Measurements from ENCODE around the gene ULK4.
"Not testable (repeated sequence)": the region's sequence is repeated elsewhere in the genome, so short reads cannot be mapped to it uniquely, and the experiment has no call there.

ULK4 gene

DNA sequence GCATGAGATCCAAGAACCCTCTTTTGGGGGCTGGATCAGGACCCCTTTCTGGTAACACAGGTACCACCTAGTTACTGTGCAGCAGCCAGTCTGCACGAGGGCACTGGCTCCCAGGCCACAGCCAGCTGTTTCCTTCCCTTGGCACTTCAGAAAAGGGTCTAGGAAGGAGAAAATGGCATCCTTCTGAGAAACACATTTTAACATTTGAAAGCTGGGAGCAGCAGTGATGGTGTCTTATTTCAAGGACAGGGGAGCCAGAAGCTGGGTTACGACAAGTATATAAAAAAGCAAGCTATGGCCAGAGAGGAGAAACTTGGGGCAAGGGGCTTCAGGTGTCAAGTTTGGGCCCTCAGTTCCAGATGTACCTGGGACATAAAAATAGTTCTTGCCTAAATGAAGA, 479.8 kb downstream of the ULK4 start:
- no peak for DNase-seq

DNA sequence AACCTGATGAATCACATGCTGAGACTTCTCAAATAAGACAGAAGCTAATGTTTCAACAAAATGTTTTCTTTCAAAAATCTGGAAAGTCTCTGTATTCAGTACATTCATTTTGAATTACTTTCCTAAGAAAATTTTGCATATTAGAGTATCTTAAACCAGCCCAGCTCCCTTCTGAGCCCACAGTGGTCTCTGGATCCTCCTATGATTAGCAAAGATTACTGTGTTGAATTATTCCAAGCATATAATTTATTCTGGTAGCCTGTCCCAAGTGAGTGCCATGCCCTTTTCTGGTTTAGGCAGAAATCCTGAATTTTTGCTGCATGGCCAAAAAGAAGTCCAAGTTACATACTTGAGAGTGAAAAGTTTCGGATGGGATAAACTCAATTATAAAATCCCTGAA, 483.6 kb downstream of the ULK4 start:
- DNase-seq = no peak

DNA sequence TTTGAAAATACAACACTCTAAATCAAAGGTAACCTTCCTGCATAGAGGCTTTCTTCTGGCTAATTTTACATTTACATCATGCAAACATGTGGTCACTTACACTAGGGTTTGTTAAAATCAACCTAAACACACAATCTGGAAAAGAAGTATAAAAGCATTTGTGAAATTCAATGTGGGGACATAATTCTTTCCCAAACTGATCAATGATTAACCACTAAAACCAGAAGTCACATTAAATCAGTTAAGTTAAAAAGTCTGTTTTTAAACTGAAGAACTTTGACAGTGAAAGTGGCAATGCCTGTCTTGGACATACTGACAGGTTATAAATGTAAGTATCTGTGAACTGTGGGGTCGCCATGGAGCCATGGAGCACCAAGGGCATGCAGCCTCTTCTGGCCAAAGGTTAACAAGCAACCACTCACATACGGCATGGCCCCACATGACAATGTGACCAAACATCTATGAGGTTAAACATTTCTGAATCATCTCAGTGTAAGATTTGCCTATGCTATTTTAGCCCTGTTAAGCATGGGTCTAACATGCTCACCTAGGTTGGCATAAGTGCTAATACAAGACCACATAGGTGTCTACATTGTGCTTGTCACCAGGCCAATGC, 484.4 kb downstream of the ULK4 start:
- no peak for DNase-seq

DNA sequence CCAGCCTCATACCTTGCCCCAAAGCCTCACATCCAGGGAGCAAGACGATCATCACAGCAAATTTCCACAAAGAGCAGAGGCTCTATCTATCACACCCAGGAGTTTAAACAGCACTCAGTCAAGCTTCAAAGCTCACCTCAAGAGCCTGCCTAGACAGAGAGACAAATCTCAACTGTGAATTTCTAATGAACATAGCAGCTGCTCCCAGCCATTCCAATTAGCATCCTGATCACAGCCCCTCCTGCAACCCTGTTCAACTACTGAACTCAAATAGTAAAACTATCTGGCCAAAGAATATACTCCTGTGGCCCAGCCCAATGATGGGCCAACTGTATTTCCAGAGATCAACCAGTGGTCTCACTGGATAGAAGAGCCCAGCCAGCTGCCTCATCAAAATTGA, 492.8 kb downstream of the ULK4 start:
- DNase-seq = no peak

DNA sequence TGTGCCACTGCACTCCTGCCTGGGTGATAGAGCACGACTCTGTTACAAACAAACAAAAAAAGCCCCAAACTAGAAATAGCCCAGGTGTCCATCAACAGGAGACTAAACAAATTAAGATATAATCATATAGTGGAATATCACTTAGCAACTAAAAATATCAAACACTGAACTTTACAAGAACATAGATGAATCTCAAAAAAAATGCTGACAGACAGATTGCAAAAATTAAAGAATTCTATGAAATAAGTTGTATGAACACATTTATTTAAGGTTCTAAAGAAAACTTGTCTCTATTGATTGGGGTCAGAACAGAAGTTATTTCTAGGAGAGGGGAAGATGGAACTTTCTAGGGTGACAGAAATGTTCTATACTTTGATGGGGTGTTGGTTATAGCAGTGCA, 494.4 kb downstream of the ULK4 start:
- DNase-seq = no peak

DNA sequence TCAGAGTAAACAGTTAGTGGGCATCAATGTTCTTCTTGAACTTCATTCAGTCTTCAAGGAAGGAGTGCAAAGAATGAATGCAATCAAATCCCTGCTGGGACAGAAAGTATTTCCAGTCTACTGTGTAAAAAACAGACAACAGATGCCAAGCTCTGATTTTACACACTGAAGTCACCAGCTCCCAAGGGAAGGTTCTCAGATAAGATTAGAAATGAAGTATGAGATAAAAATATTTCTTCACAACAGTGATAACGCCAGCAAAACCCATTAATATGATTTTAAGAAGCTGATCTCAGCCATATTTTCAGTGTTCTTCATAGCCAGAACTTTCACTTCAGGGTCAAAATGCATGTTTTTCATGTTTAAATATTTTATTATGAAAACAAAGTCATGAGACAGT, 497.0 kb downstream of the ULK4 start:
- DNase-seq = no peak

DNA sequence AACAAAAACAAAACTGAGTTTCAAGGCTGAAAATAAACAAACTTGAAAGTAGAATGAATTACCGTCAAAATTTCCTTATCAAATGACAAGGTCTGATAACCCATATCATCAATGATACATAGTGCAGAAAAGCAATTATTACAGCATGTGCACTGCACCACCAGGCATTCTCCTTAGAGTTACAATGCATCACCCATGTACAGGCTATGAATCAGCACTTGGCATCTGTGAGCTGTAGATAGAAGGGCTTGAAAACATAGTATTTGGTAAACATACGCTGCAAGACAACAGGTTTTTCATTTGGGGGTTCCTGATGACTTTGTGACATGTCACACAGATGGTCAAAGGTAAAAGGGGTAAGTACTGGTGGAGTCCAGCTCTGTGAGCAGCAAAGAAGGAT, 497.5 kb downstream of the ULK4 start:
- DNase-seq = no peak

DNA sequence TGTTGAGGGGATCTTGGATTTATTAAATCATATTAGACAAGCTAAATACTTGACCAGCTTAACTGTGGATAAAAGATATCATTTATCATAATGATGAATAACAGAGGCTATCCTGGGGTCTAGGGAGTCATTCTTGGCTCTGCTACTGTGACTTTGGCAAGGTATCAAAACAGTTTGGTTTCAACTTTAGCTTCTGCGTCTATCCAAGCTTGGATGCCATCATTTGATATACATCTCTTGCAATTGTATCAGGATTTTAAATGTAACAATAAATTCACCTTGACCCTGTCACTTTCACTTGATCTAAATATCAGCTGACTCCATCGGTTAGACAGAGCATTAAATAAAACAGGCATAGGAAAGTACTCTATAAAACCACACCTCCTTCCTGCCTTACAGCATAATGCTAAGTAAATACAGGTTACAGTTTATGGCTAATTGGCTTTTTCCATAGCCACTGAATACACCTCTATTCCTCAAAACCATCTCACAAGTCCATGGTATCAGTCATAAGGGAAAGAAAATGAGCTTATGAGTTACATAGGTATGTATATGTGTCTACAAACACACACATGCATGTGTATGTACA, 499.7 kb downstream of the ULK4 start:
- no peak for DNase-seq

DNA sequence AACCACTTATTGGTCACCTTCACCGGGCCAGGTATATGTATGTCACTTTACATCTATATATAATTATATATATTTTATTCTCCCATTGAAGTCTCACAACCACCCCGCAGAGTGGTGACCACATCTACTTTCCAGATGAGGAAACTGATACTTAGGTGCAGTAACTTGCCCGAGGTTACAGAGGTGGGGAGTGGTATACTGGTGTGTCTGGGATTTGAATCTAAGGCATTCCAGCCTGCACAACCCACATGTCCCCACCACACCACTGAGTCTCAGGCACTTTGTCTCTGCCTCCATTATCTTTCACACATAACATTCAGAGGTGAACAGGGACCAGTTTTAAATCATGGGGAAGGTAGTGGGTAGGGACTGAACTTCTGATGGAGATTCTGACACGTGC, 501.2 kb downstream of the ULK4 start:
- no peak for DNase-seq

DNA sequence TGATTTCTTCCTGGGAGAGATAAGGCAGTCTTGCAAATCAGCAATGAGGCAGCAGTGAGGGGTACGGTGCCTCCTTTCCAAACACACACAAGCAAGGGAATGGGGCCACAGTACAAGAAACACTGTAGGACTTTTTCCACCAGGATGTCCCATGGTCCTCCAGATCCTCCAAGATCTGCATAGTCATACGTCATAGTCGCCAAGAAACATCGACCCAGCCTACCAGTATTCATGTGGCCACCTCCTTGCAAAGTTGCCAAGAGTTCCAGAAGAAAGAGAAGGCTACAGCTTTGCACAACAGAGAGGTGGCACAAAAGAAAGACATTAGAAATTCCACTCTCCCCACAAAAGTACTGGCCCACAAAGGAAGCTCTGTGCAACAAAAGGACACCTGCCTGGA, 504.7 kb downstream of the ULK4 start:
- no peak for DNase-seq

DNA sequence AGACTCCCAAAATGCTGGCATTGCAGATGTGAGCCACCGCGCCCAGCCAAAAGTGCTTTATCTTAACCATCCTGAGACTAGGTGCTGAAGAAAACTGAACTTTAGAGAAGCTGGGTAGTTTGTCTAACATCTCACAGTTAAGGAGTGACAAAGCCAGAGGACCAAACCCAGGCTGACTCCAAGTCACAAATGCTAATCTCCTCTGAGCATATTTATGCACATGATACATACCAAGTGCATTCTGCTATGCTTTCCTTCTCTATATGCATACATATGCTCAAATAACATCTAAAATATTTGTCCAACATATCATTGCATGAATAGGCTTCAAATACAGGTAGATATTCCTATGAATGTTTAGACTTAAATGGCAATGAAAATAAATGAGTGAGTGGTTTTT, 505.7 kb downstream of the ULK4 start:
- no peak for DNase-seq

DNA sequence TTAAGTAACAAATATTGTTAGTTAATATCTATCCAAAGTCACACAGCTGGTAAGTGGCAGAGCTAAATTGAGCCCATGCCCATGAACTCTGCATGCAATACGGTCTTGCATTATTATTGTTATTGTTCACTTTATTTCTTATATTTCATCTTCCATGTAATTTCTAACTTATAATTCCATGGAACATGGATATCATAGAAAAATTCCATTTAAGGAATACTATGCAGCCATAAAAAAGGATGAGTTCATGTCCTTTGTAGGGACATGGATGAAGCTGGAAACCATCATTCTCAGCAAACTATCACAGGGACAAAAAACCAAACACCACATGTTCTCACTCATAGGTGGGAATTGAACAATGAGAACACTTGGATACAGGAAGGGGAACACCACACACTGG, 508.3 kb downstream of the ULK4 start:
- DNase-seq = not testable (repeated sequence)

DNA sequence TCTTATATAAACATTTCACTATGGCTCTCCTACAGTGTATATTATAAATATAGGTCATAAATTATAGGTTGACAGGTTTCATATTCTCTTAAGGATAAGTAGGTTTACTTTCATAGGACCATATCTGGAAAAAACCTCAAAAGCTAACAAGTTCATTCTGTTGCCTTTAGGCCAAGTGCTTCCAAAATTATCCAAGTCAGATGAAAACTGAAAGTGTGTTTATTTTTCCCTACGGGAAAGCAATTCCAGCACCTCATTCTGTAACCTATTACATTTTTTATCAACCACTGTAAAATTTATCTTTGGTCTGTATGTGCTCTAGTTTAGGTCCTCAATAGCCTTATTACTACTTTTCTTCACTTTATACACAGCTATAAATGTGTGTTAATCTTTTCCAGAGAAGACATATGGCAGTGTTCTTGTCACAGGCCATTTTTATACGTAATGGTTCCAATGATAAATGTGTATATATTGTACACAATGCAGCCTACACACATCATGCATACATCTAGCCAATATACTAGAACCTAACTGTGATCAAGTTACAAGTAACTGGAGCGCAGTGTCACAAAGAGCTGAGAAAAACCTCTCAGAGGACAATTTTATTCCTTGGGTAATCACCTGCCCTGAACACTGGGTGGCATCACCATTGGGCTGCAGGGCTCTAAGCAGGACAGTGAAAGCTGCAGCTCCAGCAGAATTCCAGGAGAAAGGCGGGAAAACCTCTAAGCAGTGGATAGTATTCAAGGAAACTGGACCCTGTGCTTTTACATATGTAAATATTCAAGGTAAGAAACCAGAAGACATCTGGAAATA, 511.3 kb downstream of the ULK4 start:
- no peak for DNase-seq

DNA sequence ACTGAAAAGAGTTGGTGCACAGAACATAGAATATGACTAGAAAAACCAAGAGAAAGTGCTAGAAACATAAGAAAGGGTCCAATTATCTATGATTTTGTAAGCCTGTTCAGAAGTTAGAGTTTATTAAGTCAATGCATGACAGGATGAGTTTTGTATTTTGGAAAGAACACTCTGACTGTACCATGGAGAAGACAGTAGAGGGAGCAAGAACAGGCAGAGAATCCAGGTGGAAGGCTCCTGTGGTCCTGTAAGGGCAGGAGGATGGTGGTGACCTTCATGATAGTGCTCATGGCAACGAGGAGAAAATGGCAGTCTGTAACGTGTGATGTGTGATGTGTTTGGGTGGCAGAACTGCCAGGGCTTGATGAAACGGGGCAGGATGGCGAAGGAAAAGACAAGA, 513.5 kb downstream of the ULK4 start:
- DNase-seq = no peak

DNA sequence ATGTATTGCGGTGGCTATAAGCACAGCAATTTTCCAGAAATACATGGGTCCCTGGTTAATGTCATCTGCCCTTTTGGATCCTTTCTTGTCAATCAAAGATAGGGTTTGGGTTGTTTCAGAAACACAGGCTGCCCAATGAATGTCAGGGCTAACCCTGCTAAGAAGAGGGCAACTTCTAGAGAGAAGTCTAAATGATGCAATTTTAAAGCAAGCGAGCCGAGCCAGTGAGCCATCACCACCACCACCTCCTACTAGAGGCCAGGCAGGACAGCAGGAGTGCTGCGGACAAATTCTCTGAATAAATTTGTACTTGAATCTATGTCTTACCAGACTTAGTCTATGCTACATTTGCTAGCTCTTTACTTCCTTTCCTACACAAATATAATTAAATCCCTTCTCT, 514.2 kb downstream of the ULK4 start:
- no peak for DNase-seq

DNA sequence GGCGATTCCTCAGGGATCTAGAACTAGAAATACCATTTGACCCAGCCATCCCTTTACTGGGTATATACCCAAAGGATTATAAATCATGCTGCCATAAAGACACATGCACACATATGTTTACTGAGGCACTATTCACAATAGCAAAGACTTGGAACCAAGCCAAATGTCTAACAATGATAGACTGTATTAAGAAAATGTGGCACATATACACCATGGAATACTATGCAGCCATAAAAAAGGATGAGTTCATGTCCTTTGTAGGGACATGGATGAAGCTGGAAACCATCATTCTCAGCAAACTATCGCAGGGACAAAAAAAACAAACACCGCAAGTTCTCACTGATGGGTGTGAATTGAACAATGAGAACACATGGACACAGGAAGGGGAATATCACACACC, 515.6 kb downstream of the ULK4 start:
- DNase-seq = not testable (repeated sequence)

DNA sequence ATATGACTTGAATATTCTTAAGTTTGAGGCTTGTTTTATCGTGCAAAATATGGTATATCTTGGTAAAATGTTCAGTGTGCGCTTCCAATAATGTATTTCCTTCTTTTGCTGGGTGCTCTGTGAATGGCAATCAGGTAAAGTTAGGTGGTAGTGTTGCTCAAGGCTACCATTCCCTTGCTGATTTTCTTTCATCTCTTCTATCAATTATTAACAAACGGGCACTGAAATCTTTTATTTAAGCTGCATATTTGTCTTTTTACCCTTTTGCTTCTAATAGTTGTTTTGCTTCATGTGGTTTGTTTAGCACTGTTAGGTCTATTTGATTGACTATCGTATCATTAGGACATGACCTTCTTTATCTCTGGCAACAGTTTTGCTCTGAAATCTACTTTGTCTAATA, 520.3 kb downstream of the ULK4 start:
- DNase-seq = no peak

DNA sequence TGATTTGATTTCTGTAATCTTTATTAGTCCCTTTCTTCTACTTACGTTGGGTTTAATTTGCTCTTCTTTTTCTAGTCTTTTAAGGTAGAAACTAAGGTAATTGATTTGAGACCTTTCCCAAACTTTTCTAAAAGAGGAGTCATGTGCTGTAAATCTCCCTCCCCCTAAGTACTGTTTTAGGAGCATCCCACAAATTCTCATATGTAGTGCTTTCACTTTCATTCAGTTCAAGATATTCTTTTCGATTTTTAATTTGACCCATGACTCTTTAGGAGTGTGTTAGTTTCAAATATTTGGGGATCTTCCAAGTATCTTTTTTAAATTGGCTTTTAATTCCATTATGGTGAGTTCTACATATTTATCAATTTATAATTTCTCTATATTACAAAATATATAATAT, 520.8 kb downstream of the ULK4 start:
- DNase-seq = no peak

DNA sequence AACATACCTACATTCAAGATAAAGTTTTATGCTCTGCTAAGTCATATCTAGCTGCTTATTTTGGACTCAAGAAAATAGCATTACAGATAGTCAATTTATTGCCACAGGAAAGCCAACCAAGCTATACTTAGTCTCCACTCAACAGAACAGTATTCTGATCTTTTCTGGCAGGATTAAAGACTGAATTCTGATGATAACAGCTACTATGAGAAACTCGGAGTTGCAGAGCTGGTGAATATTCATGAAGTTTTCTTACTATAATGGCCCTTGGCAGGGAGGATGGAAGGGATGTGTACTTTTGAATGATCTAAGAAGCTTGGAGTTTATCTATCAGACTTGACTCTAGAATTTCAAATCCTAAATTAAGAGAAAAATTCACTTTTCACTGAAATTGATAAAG, 524.9 kb downstream of the ULK4 start:
- no peak for DNase-seq

DNA sequence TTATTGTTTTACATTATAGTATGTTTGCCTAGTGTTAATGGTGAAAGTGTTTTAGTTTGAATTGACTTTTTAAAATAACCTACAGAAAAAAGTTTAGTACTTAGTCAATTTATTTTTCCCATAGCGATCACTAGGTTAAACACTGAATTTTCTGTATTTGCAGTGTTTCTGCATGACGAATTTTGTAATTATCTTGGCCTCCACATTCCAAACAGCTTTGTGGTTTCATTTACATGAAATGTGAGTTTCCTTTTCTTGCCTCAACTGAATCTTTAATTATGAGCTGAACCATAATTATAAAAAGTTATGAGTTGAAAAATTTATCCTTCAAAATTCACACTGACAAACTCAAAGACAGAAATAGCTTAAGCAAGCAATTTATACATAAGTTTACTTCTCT, 527.1 kb downstream of the ULK4 start:
- DNase-seq = no peak

DNA sequence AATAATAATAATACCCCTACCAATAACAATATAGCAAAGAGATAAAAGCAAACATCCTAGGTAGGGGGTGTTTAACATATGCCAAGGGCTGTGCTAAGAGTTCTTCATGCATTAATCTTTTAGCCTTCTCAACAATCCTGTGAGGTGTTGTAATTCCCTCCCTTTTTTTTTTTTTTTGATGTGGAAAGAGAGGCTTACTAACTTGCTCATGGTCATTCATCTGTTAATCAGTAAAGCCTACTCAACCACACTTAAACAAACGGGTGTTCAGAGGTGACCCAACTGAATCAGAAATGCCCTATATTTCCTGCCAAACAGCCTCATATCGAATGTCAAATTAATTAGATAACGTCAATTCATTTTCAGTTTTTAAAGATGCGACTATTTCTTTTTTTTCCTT, 530.5 kb downstream of the ULK4 start:
- no peak for DNase-seq

DNA sequence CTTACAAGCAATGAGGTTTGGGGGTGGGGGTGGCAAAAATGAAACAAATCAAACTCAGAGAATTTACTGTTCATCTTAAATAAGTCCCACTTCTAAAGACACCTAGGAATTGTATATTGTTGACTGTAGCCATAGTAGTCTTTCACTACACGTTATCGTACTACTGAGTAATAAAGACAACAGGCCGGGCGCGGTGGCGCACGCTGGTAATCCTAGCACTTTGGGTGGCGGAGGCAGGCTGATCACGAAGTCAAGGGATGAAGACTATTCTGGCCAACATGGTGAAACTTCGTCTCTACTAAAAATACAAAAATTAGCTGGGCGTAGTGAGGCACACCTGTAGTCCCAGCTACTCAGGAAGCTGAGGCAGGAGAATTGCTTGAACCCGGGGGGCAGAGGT, 531.0 kb downstream of the ULK4 start:
- DNase-seq = no peak

DNA sequence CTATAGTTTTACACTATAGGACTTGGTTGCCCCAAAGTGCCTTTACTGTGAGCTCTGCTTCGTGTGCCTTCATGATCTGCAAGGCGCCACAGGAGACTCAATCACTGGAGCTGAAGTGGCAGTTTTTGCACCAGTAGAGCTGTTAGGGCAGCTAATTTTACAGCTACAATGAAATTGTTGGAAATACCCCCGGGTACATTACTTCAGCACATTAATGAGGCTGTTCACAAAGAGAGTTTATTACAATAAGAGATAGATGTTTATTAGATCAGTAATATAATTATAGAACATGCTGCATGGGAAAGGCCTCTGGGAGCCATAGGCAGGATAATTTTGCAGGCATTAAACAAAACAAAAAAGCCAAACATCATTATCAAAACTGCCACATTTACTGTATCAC, 531.5 kb downstream of the ULK4 start:
- DNase-seq = no peak

DNA sequence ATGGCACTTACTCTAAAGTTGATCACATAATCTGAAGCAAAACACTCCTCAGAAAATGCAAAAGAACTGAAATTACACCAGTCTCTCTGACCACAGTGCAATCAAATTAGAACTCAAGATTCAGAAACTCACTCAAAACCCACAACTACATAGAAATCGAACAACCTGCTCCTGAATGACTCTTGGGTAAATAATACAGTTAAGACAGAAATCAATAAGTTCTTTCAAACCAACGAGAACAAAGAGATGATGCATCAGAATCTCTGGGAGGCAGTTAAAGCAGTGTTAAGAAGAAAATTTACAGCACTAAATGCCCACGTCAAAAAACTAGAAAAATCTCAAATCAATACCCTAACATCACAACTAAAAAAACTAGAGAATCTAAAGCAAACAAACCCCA, 535.4 kb downstream of the ULK4 start:
- no peak for DNase-seq

Data from CD4-positive, alpha-beta T cell treated with Interleukin-17A for 4 hours (primary cell).